HG03025 (cell line): ENCODE measurements around the gene LRPPRC.
"Not testable (repeated sequence)": the region's sequence is repeated elsewhere in the genome, so short reads cannot be mapped to it uniquely, and the experiment has no call there.

Experiments used
- ATAC-seq: cut with Tn5 transposase; IDR thresholded peaks from one replicate; pipeline ENCODE4 v1.9.1; 2021; ENCODE audit warnings: mild to moderate bottlenecking, moderate library complexity; ENCODE audit not compliant: unreplicated experiment, low FRiP score

Gene LRPPRC

GRCh38 chr2:43925431-43925830 is 70.4 kb downstream of the LRPPRC start:
- no peak for ATAC-seq

- ATAC-seq, result no peak
Observed at GRCh38 chr2:43924463-43924862, 71.3 kb downstream of the LRPPRC start.

- ATAC-seq, result not testable (repeated sequence)
Observed at GRCh38 chr2:43911136-43911790, 84.5 kb downstream of the LRPPRC start.

GRCh38 chr2:43906448-43907109 is 89.2 kb downstream of the LRPPRC start:
- no peak for ATAC-seq

- no peak for ATAC-seq
Observed at GRCh38 chr2:43905871-43906270, 89.9 kb downstream of the LRPPRC start.

- no peak for ATAC-seq
Observed at GRCh38 chr2:43905371-43905803, 90.4 kb downstream of the LRPPRC start.

- no peak for ATAC-seq
Observed at GRCh38 chr2:43899589-43899988, 96.2 kb downstream of the LRPPRC start.

- ATAC-seq, result no peak
Observed at GRCh38 chr2:43898838-43899346, 96.9 kb downstream of the LRPPRC start.

GRCh38 chr2:43898134-43898837 is 97.5 kb downstream of the LRPPRC start:
- ATAC-seq, result no peak

GRCh38 chr2:43897492-43897891 is 98.3 kb downstream of the LRPPRC start:
- no peak for ATAC-seq

- ATAC-seq, result no peak
Observed at GRCh38 chr2:43896906-43897305, 98.9 kb downstream of the LRPPRC start.

GRCh38 chr2:43894743-43895142 is 101.0 kb downstream of the LRPPRC start:
- no peak for ATAC-seq

GRCh38 chr2:43890855-43891254 is 104.9 kb downstream of the LRPPRC start:
- no peak for ATAC-seq

GRCh38 chr2:43889416-43889815 is 106.4 kb downstream of the LRPPRC start:
- no peak for ATAC-seq

GRCh38 chr2:43887176-43887575 is 108.6 kb downstream of the LRPPRC start:
- ATAC-seq, result no peak

GRCh38 chr2:43885132-43885632 is 110.6 kb downstream of the LRPPRC start:
- no peak for ATAC-seq

GRCh38 chr2:43884689-43885088 is 111.1 kb downstream of the LRPPRC start:
- ATAC-seq, result no peak

GRCh38 chr2:43882312-43882711 is 113.5 kb downstream of the LRPPRC start:
- ATAC-seq, result no peak

GRCh38 chr2:43880952-43881351 is 114.8 kb downstream of the LRPPRC start:
- no peak for ATAC-seq

- ATAC-seq, result no peak
Observed at GRCh38 chr2:43880471-43880870, 115.3 kb downstream of the LRPPRC start.

GRCh38 chr2:43879261-43879660 is 116.5 kb downstream of the LRPPRC start:
- no peak for ATAC-seq
